ENCODE data around the gene ROCK2.

The ROCK2 gene

GRCh38 chr2:11257964-11258363 is 86.5 kb downstream of the ROCK2 start:
- Histone ChIP-seq H3K9me3 (ENCODE audit: insufficient read depth, low read depth, low read length) (no peaks in the 10 kb centered on the region), H3K4me1 (ENCODE audit: insufficient read depth, low read length, poor library complexity, severe bottlenecking) (no peaks in the 10 kb centered on the region), H2AFZ (ENCODE audit: low read length) (no peak overlapping the region), H3K9ac (ENCODE audit: low read depth, low read length, poor library complexity, severe bottlenecking) (no peak overlapping the region), H4K20me1 (ENCODE audit: insufficient read depth, low read length, poor library complexity, severe bottlenecking) (peaks cover 18% of the 10 kb centered on the region), H3K4me2 (ENCODE audit: low read depth, low read length, poor library complexity, severe bottlenecking) (no peak overlapping the region), H3K9me2 (replicated peaks; ENCODE audit: low read depth, low read length) (no peaks in the 10 kb centered on the region), H3K4me3 (ENCODE audit: low read length, poor library complexity, severe bottlenecking) (no peak overlapping the region), H3F3A (ENCODE audit: low read depth) (no peaks in the 10 kb centered on the region), H3K27me3 (ENCODE audit: insufficient read depth, low read length, poor library complexity, severe bottlenecking) (no peaks in the 10 kb centered on the region), H3K79me2 (ENCODE audit: insufficient read depth, low read length) (peaks cover 49% of the 10 kb centered on the region; the same call in 1 of the 2 replicates), H3K36me3 (ENCODE audit: insufficient read depth, low read length) (peaks cover 17% of the 10 kb centered on the region)
- TF ChIP-seq CTCF (conservative IDR thresholded peaks at IDR 0.05; ENCODE audit: low read length): no peak
- no peak for TF ChIP-seq EZH2phosphoT487 (IDR thresholded peaks at IDR 0.05; ENCODE audit: borderline replicate concordance)

GRCh38 chr2:11257078-11257477 is 87.4 kb downstream of the ROCK2 start:
- peaks cover 51% of the 10 kb centered on the region; the same call in 1 of the 2 replicates for H3K79me2 ChIP-seq (ENCODE audit: insufficient read depth, low read length)
- H3K36me3 ChIP-seq (ENCODE audit: insufficient read depth, low read length): peaks cover 14% of the 10 kb centered on the region
- no peaks in the 10 kb centered on the region for H3K27me3 ChIP-seq (ENCODE audit: insufficient read depth, low read length, poor library complexity, severe bottlenecking)
- H4K20me1 ChIP-seq (ENCODE audit: insufficient read depth, low read length, poor library complexity, severe bottlenecking): peaks cover 18% of the 10 kb centered on the region
- TF ChIP-seq EZH2phosphoT487 (IDR thresholded peaks at IDR 0.05; ENCODE audit: borderline replicate concordance) (no peak), CTCF (conservative IDR thresholded peaks at IDR 0.05; ENCODE audit: low read length) (no peak)
- no peak overlapping the region for H2AFZ ChIP-seq (ENCODE audit: low read length)
- H3K9me3 ChIP-seq (ENCODE audit: insufficient read depth, low read depth, low read length): no peaks in the 10 kb centered on the region
- H3K4me2 ChIP-seq (ENCODE audit: low read depth, low read length, poor library complexity, severe bottlenecking): no peak overlapping the region
- no peak overlapping the region for H3K9ac ChIP-seq (ENCODE audit: low read depth, low read length, poor library complexity, severe bottlenecking)
- H3K4me3 ChIP-seq (ENCODE audit: low read length, poor library complexity, severe bottlenecking): no peak overlapping the region
- no peaks in the 10 kb centered on the region for H3K4me1 ChIP-seq (ENCODE audit: insufficient read depth, low read length, poor library complexity, severe bottlenecking)
- H3K9me2 ChIP-seq (replicated peaks; ENCODE audit: low read depth, low read length): no peaks in the 10 kb centered on the region
- H3F3A ChIP-seq (ENCODE audit: low read depth): no peaks in the 10 kb centered on the region

GRCh38 chr2:11256166-11256565 is 88.3 kb downstream of the ROCK2 start:
- Histone ChIP-seq H3K27me3 (ENCODE audit: insufficient read depth, low read length, poor library complexity, severe bottlenecking) (no peaks in the 10 kb centered on the region), H3K79me2 (ENCODE audit: insufficient read depth, low read length) (peaks cover 51% of the 10 kb centered on the region; the same call in 1 of the 2 replicates), H3K4me1 (ENCODE audit: insufficient read depth, low read length, poor library complexity, severe bottlenecking) (no peaks in the 10 kb centered on the region), H4K20me1 (ENCODE audit: insufficient read depth, low read length, poor library complexity, severe bottlenecking) (peaks cover 18% of the 10 kb centered on the region), H3K9ac (ENCODE audit: low read depth, low read length, poor library complexity, severe bottlenecking) (no peak overlapping the region), H2AFZ (ENCODE audit: low read length) (no peak overlapping the region), H3K4me2 (ENCODE audit: low read depth, low read length, poor library complexity, severe bottlenecking) (no peak overlapping the region), H3K9me2 (replicated peaks; ENCODE audit: low read depth, low read length) (no peaks in the 10 kb centered on the region), H3F3A (ENCODE audit: low read depth) (no peaks in the 10 kb centered on the region), H3K36me3 (ENCODE audit: insufficient read depth, low read length) (peaks cover 11% of the 10 kb centered on the region), H3K4me3 (ENCODE audit: low read length, poor library complexity, severe bottlenecking) (no peak overlapping the region), H3K9me3 (ENCODE audit: insufficient read depth, low read depth, low read length) (no peaks in the 10 kb centered on the region)
- TF ChIP-seq CTCF (conservative IDR thresholded peaks at IDR 0.05; ENCODE audit: low read length) (no peak), EZH2phosphoT487 (IDR thresholded peaks at IDR 0.05; ENCODE audit: borderline replicate concordance) (no peak)

Data from Loucy (cell line).